C4-2B (cell line): ENCODE results near the gene ZFR2.

ENCODE experiments used
- CTCF ChIP-seq: fragments of 450-650 bp; conservative IDR thresholded peaks from 2 replicates; pipeline ENCODE4 v1.5.1; 2017; ENCODE audit warnings: mild to moderate bottlenecking
- ZFX ChIP-seq: fragments of 450-650 bp; IDR thresholded peaks from 2 replicates; pipeline ENCODE4 v1.6.1; 2017

GRCh38 chr19:3801412-3802096, 67.3 kb downstream of the ZFR2 start:
- TF ChIP-seq CTCF (no peak), ZFX (no peak)
